Stimulated activated CD8-positive, alpha-beta memory T cell treated with anti-CD3 and anti-CD28 coated beads, Interleukin-12 subunit alpha, Interleukin-12 subunit beta, amount 100 ng/mL, for 4 hours (primary cell): ENCODE measurements around the gene FAM131C.
A peak's percentile ranks its signal among the peaks of the same experiment; 100 is the strongest.
"Not testable (repeated sequence)": the region's sequence is repeated elsewhere in the genome, so short reads cannot be mapped to it uniquely, and the experiment has no call there.

Experiments used
- DNase-seq: peaks from one replicate; pipeline ENCODE4 v3.0.0-alpha.2; 2020; ENCODE audit warnings: low read depth

The FAM131C gene

GRCh38 chr1:16033103-16033632, 40.3 kb downstream of the FAM131C start:
- not testable (repeated sequence) for DNase-seq

DNA sequence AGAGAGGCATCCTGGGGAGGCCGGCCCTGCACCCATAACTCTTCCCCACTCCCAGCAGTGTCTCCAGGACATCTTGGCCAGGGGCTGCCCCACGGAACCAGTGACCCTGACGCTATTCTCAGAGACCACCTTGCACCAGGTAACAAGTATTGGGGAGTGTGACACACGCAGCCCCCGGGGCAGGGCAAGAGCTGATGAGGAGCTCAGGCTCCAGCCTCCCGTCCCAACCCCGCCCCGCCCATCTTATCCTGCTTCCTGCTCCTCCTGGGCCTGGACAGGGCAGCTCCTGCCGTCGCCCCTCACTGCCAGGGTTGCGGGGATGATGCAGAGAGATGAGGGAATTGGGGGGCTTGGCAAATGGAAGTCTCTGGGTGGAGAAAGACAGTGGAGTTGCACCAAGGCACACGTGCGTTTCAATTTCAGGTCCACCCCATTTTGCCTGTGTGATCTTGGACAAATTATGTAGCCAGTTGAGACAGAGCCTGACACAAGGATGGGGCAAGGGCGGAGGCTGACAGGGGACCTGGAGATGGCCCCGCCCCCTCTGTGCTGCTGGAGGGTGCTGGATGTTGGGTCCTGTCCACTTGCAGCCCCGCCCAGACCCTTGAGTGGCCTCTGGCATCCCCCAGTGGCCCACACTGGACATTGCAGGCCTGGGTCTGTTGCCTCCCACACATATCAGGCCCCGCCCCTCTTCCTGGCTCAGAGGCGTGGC, 40.9 kb downstream of the FAM131C start:
- DNase-seq = peak; percentile 10

GRCh38 chr1:16031551-16031950, 41.9 kb downstream of the FAM131C start:
- no peak for DNase-seq

- no peak for DNase-seq
Observed at GRCh38 chr1:16029288-16029687, 44.2 kb downstream of the FAM131C start.

- DNase-seq = not testable (repeated sequence)
Observed at GRCh38 chr1:16029003-16029268, 44.5 kb downstream of the FAM131C start.

- DNase-seq = no peak
Observed at GRCh38 chr1:16028237-16029002, 45.0 kb downstream of the FAM131C start.

- peak; percentile 30 for DNase-seq
Observed at GRCh38 chr1:16026723-16027484, 46.5 kb downstream of the FAM131C start.

DNA sequence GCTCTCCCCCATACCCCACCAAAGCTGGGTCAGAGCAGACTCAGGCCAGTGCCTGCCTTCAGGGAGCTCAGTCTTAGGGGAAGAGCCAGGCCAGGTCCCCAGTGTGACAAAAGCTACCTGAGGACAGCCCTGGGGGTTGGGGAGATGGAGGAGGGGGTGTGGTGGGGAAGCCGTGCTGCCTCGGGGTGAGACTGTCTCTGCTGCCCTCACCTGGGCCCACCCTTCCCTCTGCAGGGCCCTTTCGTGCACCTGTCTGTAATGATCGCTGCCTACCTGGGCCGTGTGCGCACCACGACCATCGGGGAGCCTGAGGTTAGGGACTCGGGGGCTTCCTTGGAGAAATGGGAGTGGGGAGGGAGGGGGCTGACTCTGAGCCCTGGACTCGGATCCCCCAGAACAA, 47.1 kb downstream of the FAM131C start:
- DNase-seq = not testable (repeated sequence)

GRCh38 chr1:16023050-16023653, 50.3 kb downstream of the FAM131C start:
- no peak for DNase-seq

GRCh38 chr1:16022393-16022792, 51.1 kb downstream of the FAM131C start:
- DNase-seq = no peak

GRCh38 chr1:16021681-16022080, 51.8 kb downstream of the FAM131C start, which contains the start of gene CLCNKA:
TSS of gene CLCNKA (plus strand) at chr1:16022036. CDS start at chr1:16022620, 584 bp downstream.
- DNase-seq = no peak

GRCh38 chr1:16020878-16021277, 52.6 kb downstream of the FAM131C start:
- DNase-seq = not testable (repeated sequence)

GRCh38 chr1:16020325-16020724, 53.1 kb downstream of the FAM131C start:
- no peak for DNase-seq

DNA sequence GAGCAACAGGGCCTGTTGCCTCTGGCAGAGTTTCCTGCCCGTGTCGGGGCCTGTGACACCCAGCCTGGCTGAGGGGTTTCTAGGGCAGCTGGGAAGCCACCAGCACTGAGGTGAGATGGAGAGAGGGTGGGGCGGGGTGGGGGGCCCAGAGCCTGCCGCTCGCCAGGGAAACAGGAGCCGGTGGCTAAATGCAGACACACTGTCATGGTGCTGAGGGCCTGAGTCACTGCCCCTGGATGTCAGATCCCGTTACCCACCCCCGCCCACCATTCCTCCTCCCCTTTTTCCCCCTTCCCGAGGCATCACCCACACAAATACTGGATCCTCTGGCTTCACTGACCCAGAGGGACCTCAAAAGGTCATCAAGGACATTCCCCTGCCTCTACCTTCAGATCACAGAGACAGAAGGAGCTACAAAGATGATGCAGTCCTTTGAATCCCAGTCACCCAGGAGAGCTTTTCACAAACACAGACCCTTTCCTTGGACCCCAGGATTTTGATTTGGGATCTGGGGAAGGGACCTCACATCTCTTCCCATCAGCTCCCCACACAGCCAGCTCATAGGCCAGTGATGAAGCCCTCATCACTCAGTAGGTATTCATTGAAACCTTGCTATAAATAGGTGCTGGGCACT, 53.7 kb downstream of the FAM131C start:
- DNase-seq = no peak

- DNase-seq = no peak
Observed at GRCh38 chr1:16018749-16019643, 54.5 kb downstream of the FAM131C start.

- DNase-seq = no peak
Observed at GRCh38 chr1:16018308-16018707, 55.1 kb downstream of the FAM131C start.

DNA sequence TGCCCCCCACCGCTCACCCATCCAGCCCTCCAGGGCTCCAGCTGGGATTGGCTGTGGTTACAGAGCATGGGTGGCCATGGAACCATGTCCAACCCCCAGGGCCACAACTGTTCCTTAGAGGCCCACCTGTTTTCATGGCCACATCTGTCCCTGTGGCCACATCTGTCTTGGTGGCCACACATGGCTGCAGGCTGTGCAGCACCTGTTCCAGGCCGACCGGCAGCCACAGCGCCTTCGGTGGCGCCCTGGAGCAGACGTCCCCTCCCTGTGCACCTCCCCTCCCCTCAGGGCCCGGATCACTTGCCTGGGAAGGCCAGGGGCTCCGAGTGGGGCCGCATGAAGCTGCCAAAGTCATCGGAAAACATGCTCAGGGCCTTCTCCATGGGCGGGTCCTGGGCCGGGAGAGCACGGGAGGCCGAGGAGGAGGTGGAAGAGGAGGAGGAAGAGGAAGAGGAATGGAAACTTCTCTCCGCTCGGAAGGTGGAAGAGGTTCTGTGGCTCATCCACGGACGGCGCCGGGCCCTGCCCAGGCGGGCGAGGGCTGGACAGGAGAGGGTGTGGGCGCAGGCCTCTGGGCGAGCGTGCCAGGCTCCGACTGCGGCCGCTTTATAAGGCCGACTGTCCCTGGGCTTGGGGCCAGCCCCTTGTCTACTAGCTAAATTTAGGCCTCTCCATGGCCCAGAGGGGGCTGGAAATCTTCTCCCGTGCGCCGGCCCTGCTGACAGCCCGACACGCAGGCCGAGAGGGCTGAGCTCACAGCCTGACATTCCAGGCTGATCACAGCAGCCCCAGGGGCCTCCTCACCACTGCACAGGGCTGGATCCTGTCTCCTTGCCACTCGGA, 55.8 kb downstream of the FAM131C start, which contains the start of gene HSPB7:
Gene HSPB7, minus strand, starts transcription at position 583 of the 843 bp plus-strand sequence. Its CDS starts 80 bp downstream, at position 503.
- DNase-seq = no peak

DNA sequence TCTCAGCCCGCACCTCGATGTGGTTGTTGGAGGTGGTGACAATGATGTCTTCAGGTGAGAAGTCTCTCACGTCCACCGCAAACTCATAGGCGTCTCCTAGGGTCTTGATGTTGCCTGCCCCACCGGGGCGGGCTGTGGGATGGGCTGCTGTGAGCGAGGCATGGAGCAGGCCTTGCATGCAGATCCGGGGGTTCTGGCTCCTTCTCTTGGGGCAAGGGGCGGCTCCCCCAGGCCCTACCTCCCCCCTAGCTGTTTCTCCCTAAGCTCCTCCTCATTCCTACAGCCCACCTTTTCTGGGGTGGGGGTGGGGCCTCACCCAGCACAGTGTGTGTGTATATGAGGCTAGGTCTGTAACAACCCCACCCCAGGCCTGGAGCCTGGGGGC, 56.4 kb downstream of the FAM131C start:
- DNase-seq = no peak
